DOHH2 (cell line): ENCODE measurements around the gene NKX2-4.

Source experiments
- CTCF ChIP-seq: fragments of 200-600 bp; sonication (generic); IDR thresholded peaks from one replicate; pipeline ENCODE4 v1.5.1; 2014; ENCODE audit warnings: antibody characterized with exemption, mild to moderate bottlenecking, low read depth, low read length; ENCODE audit not compliant: poor library complexity, severe bottlenecking
- EZH2phosphoT487 ChIP-seq: fragments of 200-600 bp; sonication (generic); IDR thresholded peaks from 2 replicates; pipeline ENCODE4 v1.6.1; 2017; ENCODE audit warnings: borderline replicate concordance, mild to moderate bottlenecking, antibody characterized with exemption, low read length, moderate library complexity, mixed read lengths

GRCh38 chr20:21433329-21433890 is 36.1 kb upstream of the NKX2-4 start:
- TF ChIP-seq CTCF (no peak), EZH2phosphoT487 (no peak)
